Neural progenitor cell (in vitro differentiated cells): Measurements from ENCODE around the gene TRANK1. TPM values are rescaled to one million over a fixed set of nuclear protein-coding genes. Genes with fewer than 3 reads are reported as not detected.

ENCODE experiments used
- DNase-seq: peaks from one replicate; pipeline ENCODE4 v3.0.0-alpha.2; 2016; ENCODE audit warnings: low spot score
- H2AFZ ChIP-seq: fragments of 200-600 bp; sonication (generic); replicated peaks from 2 replicates; pipeline ENCODE4 v1.6.1; 2016; ENCODE audit warnings: antibody characterized with exemption
- H3F3A ChIP-seq: fragments of 200-600 bp; sonication (generic); 2 replicates; pipeline ENCODE4 v1.6.1; 2016; ENCODE audit warnings: antibody characterized with exemption, low read depth
- H3K27ac ChIP-seq: fragments of 200-600 bp; sonication (generic); 2 replicates; pipeline ENCODE4 v1.5.1; 2016; ENCODE audit warnings: mild to moderate bottlenecking
- H3K27me3 ChIP-seq: fragments of 200-600 bp; sonication (generic); 2 replicates; pipeline ENCODE4 v1.6.1; 2016; ENCODE audit warnings: mild to moderate bottlenecking, moderate library complexity
- H3K36me3 ChIP-seq: fragments of 200-600 bp; sonication (generic); 2 replicates; pipeline ENCODE4 v1.5.1; 2016
- H3K4me1 ChIP-seq: fragments of 200-600 bp; sonication (generic); 2 replicates; pipeline ENCODE4 v1.6.1; 2016; ENCODE audit warnings: mixed run types
- H3K4me2 ChIP-seq: fragments of 200-600 bp; sonication (generic); 2 replicates; pipeline ENCODE4 v1.6.1; 2016
- H3K4me3 ChIP-seq: fragments of 200-600 bp; sonication (generic); 2 replicates; pipeline ENCODE4 v1.5.1; 2016
- H3K79me2 ChIP-seq: fragments of 200-600 bp; sonication (generic); 2 replicates; pipeline ENCODE4 v1.6.1; 2016; ENCODE audit warnings: low read depth
- H3K9ac ChIP-seq: fragments of 200-600 bp; sonication (generic); 2 replicates; pipeline ENCODE4 v1.6.1; 2016
- H3K9me3 ChIP-seq: fragments of 200-600 bp; sonication (generic); 2 replicates; pipeline ENCODE4 v1.5.1; 2016; ENCODE audit warnings: low read depth
- H4K20me1 ChIP-seq: fragments of 200-600 bp; sonication (generic); 2 replicates; pipeline ENCODE4 v1.6.1; 2016; ENCODE audit warnings: low read depth
- H3K27ac Mint-ChIP-seq: 3 replicates; pipeline ENCODE4 v1.8.0; 2021; ENCODE audit warnings: mixed read lengths
- H3K27me3 Mint-ChIP-seq: 2 replicates; pipeline ENCODE4 v1.8.0; 2022; ENCODE audit warnings: low read depth, mild to moderate bottlenecking, inconsistent platforms, moderate library complexity, mixed read lengths; ENCODE audit not compliant: insufficient read depth
- H3K36me3 Mint-ChIP-seq: 3 replicates; pipeline ENCODE4 v1.8.0; 2021; ENCODE audit warnings: mixed read lengths
- H3K4me1 Mint-ChIP-seq: 3 replicates; pipeline ENCODE4 v1.8.0; 2021; ENCODE audit warnings: mixed read lengths
- H3K4me3 Mint-ChIP-seq: 3 replicates; pipeline ENCODE4 v1.8.0; 2021; ENCODE audit warnings: mild to moderate bottlenecking, moderate library complexity, mixed read lengths
- H3K9me3 Mint-ChIP-seq: 3 replicates; pipeline ENCODE4 v1.8.0; 2020; ENCODE audit warnings: mixed read lengths
- CTCF ChIP-seq: fragments of 200-600 bp; sonication (generic); IDR thresholded peaks from 2 replicates; pipeline ENCODE4 v1.5.1; 2017; ENCODE audit warnings: antibody characterized with exemption, mild to moderate bottlenecking
- EZH2 ChIP-seq: fragments of 200-600 bp; sonication (generic); IDR thresholded peaks from 2 replicates; pipeline ENCODE4 v1.6.1; 2017; ENCODE audit warnings: antibody characterized with exemption, mild to moderate bottlenecking, moderate library complexity
- EZH2phosphoT487 ChIP-seq: fragments of 200-600 bp; sonication (generic); IDR thresholded peaks from 2 replicates; pipeline ENCODE4 v1.6.1; 2017; ENCODE audit warnings: antibody characterized with exemption
- total RNA-seq: library from RNA; depleted of rRNA; stranded (reverse); fragments of >200 nt; gene quantifications from 2 replicates; pipeline ENCODE4 v1.2.3, GENCODE V29; 2015; ENCODE audit warnings: low replicate concordance

Gene TRANK1
- total RNA-seq, 1 donor from 2014 or later: 10.5 TPM

DNA sequence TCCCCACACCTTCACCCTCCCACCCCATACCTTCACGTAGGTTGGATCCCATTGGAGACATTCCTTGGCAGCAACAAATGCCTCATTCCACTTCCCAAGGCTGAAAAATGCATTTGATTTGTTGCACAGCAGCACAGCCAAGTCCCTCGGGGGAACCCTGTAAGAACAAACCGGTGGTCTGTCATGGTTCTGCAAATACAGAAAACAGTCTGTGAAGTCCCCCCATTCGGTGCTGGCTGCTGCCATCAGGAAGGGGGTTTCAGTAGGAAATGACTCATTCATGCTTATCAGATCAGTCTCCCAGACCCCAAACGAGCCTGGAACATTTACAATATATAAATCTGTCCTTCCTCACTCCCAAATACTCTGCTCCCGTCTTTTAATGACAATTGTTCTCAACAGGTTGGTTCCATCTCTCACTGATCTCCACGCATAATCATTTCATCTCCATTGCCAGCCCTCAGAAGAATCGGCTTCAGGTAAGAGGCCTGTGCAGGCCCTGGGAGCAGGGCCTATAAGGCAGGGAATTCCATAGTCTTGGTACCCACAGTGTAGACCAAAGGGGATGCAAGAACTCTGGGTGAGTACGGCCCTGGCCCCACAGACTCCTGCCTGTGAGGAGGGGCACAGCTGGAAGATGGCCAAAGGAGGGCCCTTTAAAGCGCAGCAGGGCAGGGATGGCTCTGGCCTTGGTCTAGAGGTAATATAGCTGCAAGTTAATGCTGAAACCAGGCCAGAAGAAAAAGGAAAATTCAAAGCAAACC, 41.6 kb downstream of the TRANK1 start:
- Mint-ChIP-seq H3K36me3 (no peaks in the 10 kb centered on the region), H3K4me3 (no peak overlapping the region), H3K27me3 (peaks cover 2% of the 10 kb centered on the region), H3K4me1 (no peaks in the 10 kb centered on the region), H3K27ac (no peak overlapping the region), H3K9me3 (no peaks in the 10 kb centered on the region)
- Histone ChIP-seq H3K36me3 (no peaks in the 10 kb centered on the region), H3K4me2 (no peak overlapping the region), H3F3A (no peaks in the 10 kb centered on the region), H3K27me3 (no peaks in the 10 kb centered on the region), H3K79me2 (no peaks in the 10 kb centered on the region), H3K9ac (no peak overlapping the region), H3K4me3 (no peak overlapping the region), H3K4me1 (no peaks in the 10 kb centered on the region), H4K20me1 (no peaks in the 10 kb centered on the region), H2AFZ (no peak overlapping the region), H3K27ac (no peak overlapping the region), H3K9me3 (no peaks in the 10 kb centered on the region)
- TF ChIP-seq EZH2: no peak
- TF ChIP-seq EZH2phosphoT487: no peak
- no peak for TF ChIP-seq CTCF
- DNase-seq: no peak

- Histone ChIP-seq H3K4me3 (no peak overlapping the region), H3K27me3 (no peaks in the 10 kb centered on the region), H3K36me3 (no peaks in the 10 kb centered on the region), H3F3A (no peaks in the 10 kb centered on the region), H3K27ac (no peak overlapping the region), H3K9ac (no peak overlapping the region), H3K4me2 (no peak overlapping the region), H3K79me2 (no peaks in the 10 kb centered on the region), H3K9me3 (no peaks in the 10 kb centered on the region), H4K20me1 (no peaks in the 10 kb centered on the region), H2AFZ (no peak overlapping the region), H3K4me1 (no peaks in the 10 kb centered on the region)
- Mint-ChIP-seq H3K4me1 (no peaks in the 10 kb centered on the region), H3K9me3 (no peaks in the 10 kb centered on the region), H3K4me3 (no peak overlapping the region), H3K27me3 (peaks cover 3% of the 10 kb centered on the region), H3K27ac (no peak overlapping the region), H3K36me3 (no peaks in the 10 kb centered on the region)
- no peak for DNase-seq
- TF ChIP-seq EZH2 (no peak), CTCF (no peak), EZH2phosphoT487 (no peak)
Observed at GRCh38 chr3:36901588-36901987, 43.3 kb downstream of the TRANK1 start.

- Histone ChIP-seq H3K36me3 (no peaks in the 10 kb centered on the region), H4K20me1 (no peaks in the 10 kb centered on the region), H3K4me3 (no peak overlapping the region), H3K4me1 (no peaks in the 10 kb centered on the region), H3K4me2 (no peak overlapping the region), H3K9me3 (no peaks in the 10 kb centered on the region), H3K79me2 (no peaks in the 10 kb centered on the region), H3F3A (no peaks in the 10 kb centered on the region), H3K9ac (no peak overlapping the region), H2AFZ (no peak overlapping the region), H3K27ac (no peak overlapping the region), H3K27me3 (no peaks in the 10 kb centered on the region)
- H3K4me1 Mint-ChIP-seq: no peaks in the 10 kb centered on the region
- H3K9me3 Mint-ChIP-seq: no peaks in the 10 kb centered on the region
- no peak overlapping the region for H3K27ac Mint-ChIP-seq
- no peak overlapping the region for H3K4me3 Mint-ChIP-seq
- TF ChIP-seq CTCF: no peak
- no peak for TF ChIP-seq EZH2
- TF ChIP-seq EZH2phosphoT487: no peak
- H3K27me3 Mint-ChIP-seq: peaks cover 3% of the 10 kb centered on the region
- DNase-seq: no peak
- H3K36me3 Mint-ChIP-seq: no peaks in the 10 kb centered on the region
Observed at GRCh38 chr3:36900474-36901443, 44.1 kb downstream of the TRANK1 start.
